Measurements from ENCODE around the gene BABAM2. TPM values are rescaled to one million over a fixed set of nuclear protein-coding genes. Genes with fewer than 3 reads are reported as not detected.

Gene BABAM2
- total RNA-seq, 2 donors from 2014 or later, result 39.1 to 43.1 TPM

GRCh38 chr2:28344756-28345373, 454.3 kb downstream of the BABAM2 start:
- intact Hi-C loops (cut with DNase I), result no loop called here
- peak; percentile 79 for DNase-seq (ENCODE audit: low spot score)

DNA sequence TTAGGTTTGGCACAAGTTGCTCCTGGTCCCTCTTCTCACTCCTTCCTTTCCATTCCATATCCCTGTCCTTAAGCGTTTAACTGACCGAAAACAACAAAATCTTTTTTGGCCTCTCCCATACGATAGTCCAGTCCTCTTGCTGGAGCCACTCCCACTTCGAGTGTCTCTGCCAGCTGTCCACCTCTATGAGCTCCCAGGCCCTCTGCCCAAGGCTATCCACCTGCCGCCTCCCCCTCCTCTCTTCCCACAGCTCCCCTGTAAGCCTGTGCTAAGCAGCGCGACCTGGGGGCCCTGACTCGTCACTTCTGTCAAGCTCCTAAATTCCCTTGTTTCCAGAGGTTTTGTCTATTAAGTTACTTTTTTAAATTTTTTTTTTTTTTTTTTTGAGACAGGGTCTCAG, 455.1 kb downstream of the BABAM2 start:
- intact Hi-C loops (cut with DNase I), result no loop called here
- DNase-seq (ENCODE audit: low spot score), result peak; percentile 54

GRCh38 chr2:28346587-28346986, 456.1 kb downstream of the BABAM2 start:
- intact Hi-C loops (cut with DNase I), result no loop called here
- DNase-seq (ENCODE audit: low spot score), result peak; percentile 80

GRCh38 chr2:28347193-28347592, 456.7 kb downstream of the BABAM2 start:
- DNase-seq (ENCODE audit: low spot score), result peak; percentile 58
- intact Hi-C loops (cut with DNase I), result no loop called here

DNA sequence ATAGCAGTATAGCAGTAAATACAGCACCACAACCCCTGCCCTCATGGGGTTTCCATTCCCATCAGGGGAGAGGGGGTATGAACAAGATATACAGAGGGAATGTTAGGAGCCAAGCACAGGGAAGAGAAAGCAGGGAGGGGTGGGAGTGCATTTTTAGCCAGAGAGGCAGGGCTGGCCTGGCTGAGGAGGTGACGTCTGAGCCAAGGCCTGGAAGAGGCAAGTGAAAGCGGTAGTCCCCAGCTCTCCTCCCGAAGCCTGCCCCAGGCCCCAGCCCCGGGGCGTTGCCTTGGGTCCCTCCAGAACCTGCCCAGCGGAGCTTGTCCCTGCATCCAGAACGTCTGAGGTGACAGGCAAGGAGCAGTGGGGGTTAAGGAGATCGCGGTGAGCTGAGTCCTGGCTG, 457.1 kb downstream of the BABAM2 start:
- intact Hi-C loops (cut with DNase I), result no loop called here
- peak; percentile 84 for DNase-seq (ENCODE audit: low spot score)

DNA sequence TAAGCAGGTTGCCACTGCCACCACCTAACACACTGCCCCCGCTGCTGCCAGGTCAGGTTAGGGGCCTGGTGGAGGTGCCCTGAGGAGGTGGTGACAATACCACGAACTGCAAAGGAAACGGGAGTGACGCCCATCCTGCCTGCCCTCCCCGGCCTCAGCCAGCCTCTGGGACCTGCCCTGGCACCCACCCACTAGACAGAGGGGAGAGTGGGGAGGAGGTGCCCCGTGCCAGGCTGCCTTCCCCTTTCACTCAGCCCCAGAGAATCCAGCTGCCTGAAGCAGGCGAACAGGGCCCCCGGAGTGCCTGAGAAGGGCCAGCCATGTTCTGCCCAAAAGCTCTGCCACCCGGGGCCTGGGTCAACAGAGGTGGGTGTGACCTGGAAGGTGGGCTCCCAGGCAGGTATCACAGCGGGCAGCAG, 457.6 kb downstream of the BABAM2 start:
- no peak for DNase-seq (ENCODE audit: low spot score)
- intact Hi-C loops (cut with DNase I), result no loop called here

GRCh38 chr2:28348921-28349320, 458.4 kb downstream of the BABAM2 start:
- no peak for DNase-seq (ENCODE audit: low spot score)
- intact Hi-C loops (cut with DNase I), result no loop called here

DNA sequence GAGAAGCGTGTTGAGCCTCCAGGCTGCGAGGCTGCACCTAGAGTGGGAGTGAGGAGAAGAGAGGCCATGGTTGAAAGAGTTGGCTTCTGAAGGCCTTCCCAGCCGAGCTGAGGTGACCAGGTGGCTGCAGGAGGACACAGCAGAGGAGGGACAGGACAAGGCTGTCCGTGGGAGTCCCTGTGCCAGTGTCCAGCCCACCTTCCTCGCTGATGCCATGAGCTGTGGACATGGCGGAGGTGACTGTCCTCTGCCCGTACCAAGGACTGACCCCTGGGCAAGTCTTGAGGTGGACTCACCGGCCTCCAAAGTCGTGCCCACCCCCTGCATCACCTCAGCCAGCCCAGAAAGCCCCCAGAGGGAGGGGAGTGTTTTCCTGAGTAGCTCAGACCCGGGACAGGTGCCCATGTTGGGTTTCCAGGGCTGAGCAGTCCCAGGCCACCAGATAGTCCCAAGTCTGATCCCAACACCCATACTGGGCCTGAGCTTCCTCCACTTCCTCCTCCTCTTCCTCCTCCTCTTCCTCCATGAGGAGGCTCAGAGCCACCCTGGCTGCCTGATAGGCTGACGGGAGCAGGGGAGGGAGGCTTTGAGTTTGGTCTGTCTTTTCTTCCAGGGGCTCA, 459.1 kb downstream of the BABAM2 start:
- DNase-seq (ENCODE audit: low spot score), result peak; percentile 62

DNA sequence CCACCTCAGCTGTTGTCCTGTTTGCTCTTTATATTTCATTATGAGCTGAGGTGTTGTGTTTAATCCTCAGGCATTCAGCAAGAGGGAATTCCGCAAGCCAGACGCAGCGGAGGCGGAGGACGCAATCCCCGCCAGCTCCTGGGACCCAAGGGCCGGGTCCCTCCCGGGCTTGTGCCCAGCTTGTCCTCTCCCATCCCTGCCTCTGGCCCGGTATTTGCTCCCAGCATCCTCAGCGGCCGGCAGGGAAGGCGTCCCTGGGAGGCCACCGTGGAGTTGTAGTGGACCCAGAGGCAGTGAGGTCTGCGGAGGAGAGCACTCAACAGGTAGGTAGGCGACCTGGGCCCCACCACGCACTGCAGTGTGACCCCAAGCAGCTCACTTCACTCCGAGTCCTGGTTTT, 459.7 kb downstream of the BABAM2 start:
- intact Hi-C loops (cut with DNase I), result no loop called here
- peak; percentile 70 for DNase-seq (ENCODE audit: low spot score)

More for the DNA sequence above, 459.1 kb downstream of the BABAM2 start:
- intact Hi-C loops (cut with DNase I), result no loop called here

- peak; percentile 74 for DNase-seq (ENCODE audit: low spot score)
- intact Hi-C loops (cut with DNase I), result no loop called here
Observed at GRCh38 chr2:28350791-28351285, 460.3 kb downstream of the BABAM2 start.

- DNase-seq (ENCODE audit: low spot score), result no peak
- intact Hi-C loops (cut with DNase I), result no loop called here
Observed at GRCh38 chr2:28351621-28352020, 461.1 kb downstream of the BABAM2 start.

- intact Hi-C loops (cut with DNase I), result no loop called here
- DNase-seq (ENCODE audit: low spot score), result peak; percentile 31
Observed at GRCh38 chr2:28352104-28352503, 461.6 kb downstream of the BABAM2 start.

DNA sequence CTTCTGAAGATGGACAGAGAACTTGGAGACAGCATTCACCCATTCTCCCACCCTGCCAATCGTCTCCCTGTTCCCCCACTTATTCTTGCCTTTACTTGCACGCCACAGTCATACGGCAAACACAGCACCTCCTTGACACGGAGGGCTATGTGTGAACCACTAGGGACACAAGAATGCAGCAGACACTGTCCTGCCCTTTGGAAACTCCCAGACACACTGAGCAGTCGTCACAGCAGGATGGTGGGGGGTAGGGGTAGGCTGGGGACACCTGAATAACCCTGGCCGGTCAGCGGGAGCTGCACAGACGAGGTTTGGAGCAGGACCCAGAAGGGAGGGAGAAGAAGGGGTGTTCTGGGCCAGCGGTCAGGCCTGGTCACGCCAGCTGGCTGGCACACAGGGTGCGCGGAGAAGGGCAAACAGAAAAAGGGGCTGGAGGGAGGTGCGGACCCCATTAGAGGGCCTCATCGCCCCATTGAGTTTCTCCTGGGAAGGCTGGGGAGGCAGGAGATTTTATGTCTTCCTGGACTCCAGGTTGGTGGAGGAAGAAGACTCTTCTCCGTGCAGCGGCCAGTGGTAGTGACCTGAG, 462.2 kb downstream of the BABAM2 start:
- intact Hi-C loops (cut with DNase I), result no loop called here
- DNase-seq (ENCODE audit: low spot score), result peak; percentile 46

DNA sequence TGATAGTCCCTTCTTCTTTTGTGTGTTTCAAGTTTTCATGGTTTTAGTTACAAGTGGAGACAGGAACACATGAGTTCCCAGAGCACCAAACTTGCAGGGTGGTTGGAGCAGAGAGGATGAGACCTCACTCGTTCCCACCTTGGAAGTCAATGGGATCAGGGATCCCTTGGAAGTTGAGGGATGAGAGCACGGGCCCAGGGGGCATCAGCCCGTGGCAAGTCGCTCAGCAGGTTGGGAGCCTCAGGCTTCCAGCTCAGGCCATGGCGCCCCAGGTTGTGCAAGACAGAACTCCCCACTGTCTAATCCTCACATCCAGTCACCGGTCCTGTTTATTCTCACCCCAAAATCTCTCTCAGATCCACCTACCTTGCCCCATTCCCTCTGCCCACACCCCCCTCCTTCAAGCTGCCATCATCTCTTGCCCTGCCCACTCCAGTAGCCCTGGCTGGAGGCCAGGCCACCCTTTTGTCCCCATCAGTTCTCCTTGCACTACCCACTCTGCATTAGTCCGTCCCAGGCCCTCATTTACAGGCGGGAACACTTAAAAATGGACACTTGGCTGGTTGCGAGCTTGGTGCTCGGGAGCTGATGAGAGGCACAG, 464.5 kb downstream of the BABAM2 start:
- intact Hi-C loops (cut with DNase I), result no loop called here
- DNase-seq (ENCODE audit: low spot score), result peak; percentile 76

DNA sequence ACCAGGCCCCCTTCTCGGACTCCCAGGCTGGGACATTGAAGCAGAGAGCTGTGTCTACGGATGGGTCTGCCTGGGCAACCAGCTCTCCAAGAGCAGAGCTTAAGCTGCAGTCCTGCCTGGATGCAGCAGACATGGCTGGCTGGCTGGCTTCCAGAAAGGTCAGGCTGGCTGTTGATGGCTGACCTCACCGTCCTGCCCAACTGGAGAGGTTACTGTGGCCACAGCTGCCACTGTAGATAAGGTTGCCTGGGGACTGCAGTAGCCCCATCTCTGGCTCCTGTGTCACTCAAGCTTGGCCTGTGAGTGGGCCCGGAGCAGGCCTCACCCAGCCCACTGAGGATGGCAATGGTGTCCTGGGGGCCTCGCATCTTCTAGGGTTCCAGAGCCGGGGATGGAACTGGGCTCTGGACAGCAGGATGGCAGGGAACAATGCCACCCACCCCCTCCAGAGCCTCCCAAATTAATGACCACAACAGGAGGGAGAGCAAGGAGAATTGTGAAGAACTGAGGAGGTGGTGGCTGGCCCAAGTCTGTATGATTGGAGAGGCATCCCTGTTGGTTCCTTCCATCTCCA, 465.1 kb downstream of the BABAM2 start:
- intact Hi-C loops (cut with DNase I), result no loop called here
- peak; percentile 85 for DNase-seq (ENCODE audit: low spot score)

DNA sequence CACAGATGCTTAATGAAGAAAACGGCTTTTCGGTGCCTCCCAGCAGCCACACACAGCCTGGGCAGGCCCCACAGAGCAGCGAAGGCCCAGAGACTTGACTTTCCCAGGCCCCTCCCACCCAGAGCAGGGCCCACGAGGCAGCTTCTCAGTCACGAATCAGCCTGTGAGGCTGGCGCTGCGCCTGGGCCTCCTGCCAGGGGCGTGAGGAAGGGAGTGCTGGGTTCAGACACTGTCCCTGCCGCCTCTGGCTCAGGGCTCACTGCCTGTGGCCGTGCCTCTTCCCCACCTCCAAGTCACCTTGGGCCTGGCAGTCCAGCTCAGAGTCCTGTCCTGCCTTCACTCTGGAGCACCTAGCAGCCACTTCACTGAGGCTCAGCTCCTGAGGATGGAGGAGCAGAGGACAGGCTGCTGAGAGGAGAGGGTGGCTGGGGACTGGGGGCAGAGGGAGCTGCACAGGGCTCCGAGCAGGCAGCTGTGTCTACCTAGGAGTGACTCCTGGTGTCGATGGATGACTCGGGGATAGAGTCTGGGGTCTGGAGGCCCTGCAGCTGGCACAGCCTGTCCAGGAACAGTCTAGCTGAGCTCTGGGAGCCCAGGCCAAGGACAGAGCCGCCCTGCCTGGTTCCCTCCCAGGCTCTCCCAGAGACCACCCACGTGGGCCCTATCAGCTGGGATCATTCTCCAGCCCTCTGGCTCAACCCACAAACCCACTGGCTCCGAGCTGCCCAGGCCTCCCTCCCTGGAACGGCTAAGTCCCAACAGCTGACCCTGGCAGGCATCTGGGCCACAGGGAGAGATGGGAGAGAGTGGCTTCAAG, 465.8 kb downstream of the BABAM2 start:
- DNase-seq (ENCODE audit: low spot score), result peak; percentile 98
- intact Hi-C loops (cut with DNase I), result no loop called here

- no peak for DNase-seq (ENCODE audit: low spot score)
- intact Hi-C loops (cut with DNase I), result no loop called here
Observed at GRCh38 chr2:28357055-28357454, 466.5 kb downstream of the BABAM2 start.

DNA sequence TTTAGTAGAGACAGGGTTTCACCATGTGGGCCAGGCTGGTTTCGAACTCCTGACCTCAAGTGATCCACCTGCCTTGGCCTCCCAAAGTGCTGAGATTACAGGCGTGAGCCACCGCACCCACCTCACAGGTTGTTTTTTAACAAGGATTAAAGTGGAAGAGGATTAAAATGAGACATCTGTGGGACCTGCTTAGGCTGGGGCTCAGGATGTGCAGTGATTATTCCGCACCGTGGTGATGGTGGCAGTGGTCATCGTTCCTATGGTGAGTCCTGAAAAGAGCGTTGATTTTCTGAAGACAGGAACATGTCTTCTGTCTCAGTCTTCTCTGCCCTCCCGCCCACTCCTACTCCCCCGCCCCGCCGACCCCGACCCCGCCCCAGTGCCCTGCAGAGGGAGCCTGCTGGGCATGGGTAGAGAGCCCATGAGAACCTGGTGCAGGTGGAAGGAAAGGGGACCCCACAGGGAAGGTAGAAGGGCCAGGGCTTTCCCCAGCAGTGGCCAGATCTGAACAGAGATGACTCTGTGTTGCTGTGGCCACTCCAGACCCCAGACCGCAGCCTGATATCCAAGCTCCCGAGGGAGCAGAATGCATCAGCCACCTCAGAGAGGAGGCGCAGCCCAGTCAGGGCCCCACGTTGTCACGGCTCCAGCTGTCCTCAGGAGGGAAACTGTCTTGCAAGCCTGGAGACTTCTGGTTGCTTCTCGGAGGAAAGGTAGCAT, 467.6 kb downstream of the BABAM2 start:
- DNase-seq (ENCODE audit: low spot score), result no peak
- intact Hi-C loops (cut with DNase I), result no loop called here
